Stimulated activated naive CD8-positive, alpha-beta T cell treated with anti-CD3 and anti-CD28 coated beads, Interleukin-15, Interleukin-2, amounts not matched to agents 100 ng/mL and 50 ng/mL, for 24 hours (primary cell): ENCODE measurements around the gene OR8D2.
"Not testable (repeated sequence)": the region's sequence is repeated elsewhere in the genome, so short reads cannot be mapped to it uniquely, and the experiment has no call there.

Experiments
- H3K27ac Mint-ChIP-seq: one replicate; pipeline ENCODE4 v1.8.0; 2021; ENCODE audit warnings: mild to moderate bottlenecking, mixed read lengths
- H3K27me3 Mint-ChIP-seq: one replicate; pipeline ENCODE4 v1.8.0; 2021; ENCODE audit warnings: mixed read lengths
- H3K36me3 Mint-ChIP-seq: one replicate; pipeline ENCODE4 v1.8.0; 2021; ENCODE audit warnings: low read depth, mixed read lengths
- H3K4me1 Mint-ChIP-seq: one replicate; pipeline ENCODE4 v1.8.0; 2021; ENCODE audit warnings: low read depth, mixed read lengths
- H3K4me3 Mint-ChIP-seq: one replicate; pipeline ENCODE4 v1.8.0; 2021; ENCODE audit warnings: mild to moderate bottlenecking, mixed read lengths
- H3K9me3 Mint-ChIP-seq: one replicate; pipeline ENCODE4 v1.8.0; 2021; ENCODE audit warnings: mixed read lengths

OR8D2 gene

GRCh38 chr11:124310721-124311120 is 9.3 kb downstream of the OR8D2 start:
- Mint-ChIP-seq H3K27me3 (peaks cover 3% of the 10 kb centered on the region), H3K9me3 (no peaks in the 10 kb centered on the region), H3K27ac (no peak overlapping the region), H3K4me1 (no peaks in the 10 kb centered on the region), H3K4me3 (no peak overlapping the region), H3K36me3 (no peaks in the 10 kb centered on the region)

- H3K27ac Mint-ChIP-seq, result no peak overlapping the region
- H3K36me3 Mint-ChIP-seq, result no peaks in the 10 kb centered on the region
- peaks cover 3% of the 10 kb centered on the region for H3K27me3 Mint-ChIP-seq
- no peak overlapping the region for H3K4me3 Mint-ChIP-seq
- no peaks in the 10 kb centered on the region for H3K4me1 Mint-ChIP-seq
- H3K9me3 Mint-ChIP-seq, result no peaks in the 10 kb centered on the region
Observed at GRCh38 chr11:124307093-124307492, 12.9 kb downstream of the OR8D2 start.

GRCh38 chr11:124302347-124303125 is 17.5 kb downstream of the OR8D2 start:
- Mint-ChIP-seq H3K36me3 (no peaks in the 10 kb centered on the region), H3K4me1 (no peaks in the 10 kb centered on the region), H3K9me3 (no peaks in the 10 kb centered on the region), H3K27ac (no peak overlapping the region), H3K27me3 (no peaks in the 10 kb centered on the region), H3K4me3 (no peak overlapping the region)

GRCh38 chr11:124301548-124301947 is 18.4 kb downstream of the OR8D2 start:
- no peaks in the 10 kb centered on the region for H3K4me1 Mint-ChIP-seq
- no peaks in the 10 kb centered on the region for H3K27me3 Mint-ChIP-seq
- no peak overlapping the region for H3K27ac Mint-ChIP-seq
- H3K36me3 Mint-ChIP-seq, result no peaks in the 10 kb centered on the region
- H3K4me3 Mint-ChIP-seq, result no peak overlapping the region
- H3K9me3 Mint-ChIP-seq, result no peaks in the 10 kb centered on the region

GRCh38 chr11:124297921-124298320 is 22.1 kb downstream of the OR8D2 start:
- H3K4me3 Mint-ChIP-seq, result no peak overlapping the region
- H3K4me1 Mint-ChIP-seq, result no peaks in the 10 kb centered on the region
- H3K9me3 Mint-ChIP-seq, result no peaks in the 10 kb centered on the region

GRCh38 chr11:124296016-124296415 is 24.0 kb downstream of the OR8D2 start:
- H3K27ac Mint-ChIP-seq, result no peak overlapping the region
- no peak overlapping the region for H3K4me3 Mint-ChIP-seq
- H3K36me3 Mint-ChIP-seq, result no peaks in the 10 kb centered on the region
- no peaks in the 10 kb centered on the region for H3K4me1 Mint-ChIP-seq
- H3K9me3 Mint-ChIP-seq, result no peaks in the 10 kb centered on the region
- peaks cover 7% of the 10 kb centered on the region for H3K27me3 Mint-ChIP-seq

More at GRCh38 chr11:124297921-124298320, 22.1 kb downstream of the OR8D2 start:
- Mint-ChIP-seq H3K36me3 (no peaks in the 10 kb centered on the region), H3K27me3 (peaks cover 3% of the 10 kb centered on the region), H3K27ac (no peak overlapping the region)

- Mint-ChIP-seq H3K27me3 (peaks cover 7% of the 10 kb centered on the region), H3K4me1 (no peaks in the 10 kb centered on the region), H3K9me3 (peaks cover 5% of the 10 kb centered on the region), H3K27ac (no peak overlapping the region), H3K36me3 (no peaks in the 10 kb centered on the region), H3K4me3 (no peak overlapping the region)
Observed at GRCh38 chr11:124294687-124295086, 25.3 kb downstream of the OR8D2 start.

- peaks cover 34% of the 10 kb centered on the region for H3K9me3 Mint-ChIP-seq
- no peaks in the 10 kb centered on the region for H3K36me3 Mint-ChIP-seq
- H3K27me3 Mint-ChIP-seq, result no peaks in the 10 kb centered on the region
- peaks cover 4% of the 10 kb centered on the region for H3K4me1 Mint-ChIP-seq
- no peak overlapping the region for H3K27ac Mint-ChIP-seq
- H3K4me3 Mint-ChIP-seq, result no peak overlapping the region
Observed at GRCh38 chr11:124285610-124286344, 34.2 kb downstream of the OR8D2 start.

GRCh38 chr11:124278261-124278660 is 41.7 kb downstream of the OR8D2 start:
- peaks cover 17% of the 10 kb centered on the region for H3K4me1 Mint-ChIP-seq
- H3K4me3 Mint-ChIP-seq, result no peak overlapping the region
- H3K36me3 Mint-ChIP-seq, result no peaks in the 10 kb centered on the region
- H3K27me3 Mint-ChIP-seq, result peaks cover 9% of the 10 kb centered on the region
- H3K27ac Mint-ChIP-seq, result no peak overlapping the region
- peaks cover 17% of the 10 kb centered on the region for H3K9me3 Mint-ChIP-seq

GRCh38 chr11:124277804-124278203 is 42.2 kb downstream of the OR8D2 start:
- Mint-ChIP-seq H3K9me3 (peaks cover 15% of the 10 kb centered on the region), H3K27ac (no peak overlapping the region), H3K4me1 (peaks cover 17% of the 10 kb centered on the region), H3K27me3 (peaks cover 9% of the 10 kb centered on the region), H3K4me3 (no peak overlapping the region), H3K36me3 (no peaks in the 10 kb centered on the region)

- peaks cover 17% of the 10 kb centered on the region for H3K4me1 Mint-ChIP-seq
- peaks cover 9% of the 10 kb centered on the region for H3K27me3 Mint-ChIP-seq
- H3K9me3 Mint-ChIP-seq, result peaks cover 15% of the 10 kb centered on the region
- H3K36me3 Mint-ChIP-seq, result no peaks in the 10 kb centered on the region
- H3K4me3 Mint-ChIP-seq, result no peak overlapping the region
- H3K27ac Mint-ChIP-seq, result no peak overlapping the region
Observed at GRCh38 chr11:124277207-124277606, 42.8 kb downstream of the OR8D2 start.

- H3K4me3 Mint-ChIP-seq, result no peak overlapping the region
- peaks cover 17% of the 10 kb centered on the region for H3K4me1 Mint-ChIP-seq
- H3K27ac Mint-ChIP-seq, result no peak overlapping the region
- no peaks in the 10 kb centered on the region for H3K36me3 Mint-ChIP-seq
- peaks cover 8% of the 10 kb centered on the region for H3K9me3 Mint-ChIP-seq
- peaks cover 9% of the 10 kb centered on the region for H3K27me3 Mint-ChIP-seq
Observed at GRCh38 chr11:124276081-124276480, 43.9 kb downstream of the OR8D2 start.

- no peaks in the 10 kb centered on the region for H3K9me3 Mint-ChIP-seq
- H3K27ac Mint-ChIP-seq, result no peak overlapping the region
- H3K36me3 Mint-ChIP-seq, result no peaks in the 10 kb centered on the region
- peaks cover 5% of the 10 kb centered on the region for H3K27me3 Mint-ChIP-seq
- no peak overlapping the region for H3K4me3 Mint-ChIP-seq
- peaks cover 17% of the 10 kb centered on the region for H3K4me1 Mint-ChIP-seq
Observed at GRCh38 chr11:124274000-124274399, 46.0 kb downstream of the OR8D2 start.

- H3K36me3 Mint-ChIP-seq, H3K9me3 Mint-ChIP-seq, H3K27ac Mint-ChIP-seq, H3K4me3 Mint-ChIP-seq, H3K27me3 Mint-ChIP-seq, H3K4me1 Mint-ChIP-seq: not testable (repeated sequence)
Observed at GRCh38 chr11:124270886-124271285, 49.1 kb downstream of the OR8D2 start.
